Activated T-helper 9 cell treated with anti-CD3 and anti-CD28 coated beads, Interleukin-2, amount 50 U/mL, for 16 hours (primary cell): ENCODE results near the gene CDK5.

Experiments used
- DNase-seq: peaks from one replicate; pipeline ENCODE4 v3.0.0-alpha.2; 2020; ENCODE audit warnings: low read depth

The CDK5 gene

GRCh38 chr7:151057506-151057988, at the start of gene CDK5:
CDK5 (minus strand) TSS chr7:151057897; CDS start chr7:151057848, 49 bp downstream.
- no peak for DNase-seq

- no peak for DNase-seq
These were observed 46.9 kb upstream of the CDK5 start for GRCh38 chr7:151104411-151105235.

- DNase-seq = no peak
These were observed 46.3 kb upstream of the CDK5 start for GRCh38 chr7:151103973-151104372.

DNA sequence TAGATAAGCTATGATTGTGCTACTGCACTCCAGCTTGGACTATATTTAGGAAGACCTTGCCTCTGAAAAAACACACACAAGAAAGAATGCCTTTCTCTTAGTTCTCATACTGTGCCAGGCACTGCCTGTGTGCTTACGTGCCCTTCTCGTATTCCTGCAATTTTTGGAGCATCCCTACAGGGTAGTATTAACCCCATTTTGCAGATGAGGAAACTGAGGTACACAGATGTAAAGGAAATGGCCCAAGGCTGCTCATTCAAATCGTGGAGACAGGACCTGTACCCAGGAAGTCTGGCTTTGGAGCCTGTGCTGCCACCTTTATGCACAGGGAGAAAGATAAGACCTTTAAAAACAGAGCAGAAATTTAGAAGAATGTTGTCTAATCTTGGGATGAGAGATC, 45.3 kb upstream of the CDK5 start:
- no peak for DNase-seq

DNA sequence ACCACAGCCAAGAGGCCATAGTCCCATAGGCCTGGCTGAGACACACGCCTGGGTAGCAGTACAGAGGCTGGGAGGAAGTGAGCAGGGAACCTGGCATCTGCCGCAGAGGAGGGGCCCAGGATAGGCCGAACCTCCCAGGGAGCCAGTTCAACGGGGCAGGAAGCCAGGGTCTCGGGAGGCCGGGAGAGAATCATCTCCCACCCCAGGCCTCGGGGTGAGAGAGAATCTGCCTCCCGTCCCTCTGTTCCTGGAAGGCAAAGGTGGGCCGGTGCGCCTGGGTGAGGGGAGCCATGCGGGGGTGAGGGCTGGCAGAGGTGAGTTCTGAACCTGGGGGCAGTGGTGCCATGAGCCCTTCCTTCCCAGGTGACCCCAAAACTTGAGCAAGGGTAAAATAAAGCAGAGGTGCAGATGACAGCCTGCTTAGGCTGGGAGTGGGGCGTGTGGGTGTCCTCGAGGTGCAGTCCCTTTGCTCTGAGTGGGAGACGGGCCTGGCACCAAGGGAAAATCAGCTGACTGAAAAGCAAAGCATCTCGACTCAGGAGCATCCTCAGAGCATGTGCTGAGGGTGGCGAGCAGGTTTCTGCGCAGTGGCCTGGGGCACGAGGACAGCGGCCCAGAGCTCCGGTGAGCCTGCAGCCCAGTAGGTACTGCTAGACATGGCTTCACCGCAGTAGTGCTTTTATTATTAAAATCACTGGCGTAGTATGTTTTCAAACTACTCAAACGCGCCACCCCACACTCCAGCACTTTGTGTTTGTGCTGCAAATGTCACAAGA, 44.1 kb upstream of the CDK5 start:
- DNase-seq = no peak

GRCh38 chr7:151100921-151101320, 43.2 kb upstream of the CDK5 start:
- no peak for DNase-seq

DNA sequence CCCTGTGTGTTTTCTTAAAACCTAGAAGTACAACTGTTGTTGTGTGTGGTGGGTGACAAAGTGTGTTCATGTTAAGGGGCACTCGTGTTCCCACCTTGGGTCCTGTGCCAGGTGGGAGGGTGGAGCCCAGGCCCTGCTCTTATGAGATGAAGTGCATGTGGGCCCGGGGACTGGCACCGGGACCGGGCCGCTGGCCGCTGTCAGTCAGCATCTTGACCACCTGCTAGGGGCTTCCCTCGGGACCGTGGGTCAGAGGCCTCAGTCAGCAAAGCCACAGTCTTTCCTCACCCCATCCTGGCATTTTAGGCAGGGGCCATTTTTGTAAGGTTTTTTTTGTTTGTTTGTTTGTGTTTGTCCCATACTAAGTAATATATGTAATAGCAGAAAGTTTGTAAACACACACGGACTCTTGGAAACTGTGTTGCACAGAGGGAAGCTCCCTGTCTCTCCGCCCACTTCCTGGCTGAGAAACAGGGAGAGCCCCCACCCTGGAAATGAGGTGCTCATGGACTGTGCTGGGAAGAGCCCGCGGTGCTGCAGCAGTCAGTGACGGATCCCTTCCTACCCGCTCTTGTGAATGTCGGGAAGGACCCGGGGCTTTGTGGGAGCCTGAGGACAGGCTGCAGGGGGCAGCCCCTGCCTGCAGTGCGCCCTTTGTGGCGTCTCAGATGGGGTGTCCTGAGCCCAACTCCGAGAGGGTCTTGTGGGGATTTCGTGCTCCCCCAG, 42.0 kb upstream of the CDK5 start:
- DNase-seq = no peak

GRCh38 chr7:151095828-151096475, 38.3 kb upstream of the CDK5 start:
- no peak for DNase-seq

DNA sequence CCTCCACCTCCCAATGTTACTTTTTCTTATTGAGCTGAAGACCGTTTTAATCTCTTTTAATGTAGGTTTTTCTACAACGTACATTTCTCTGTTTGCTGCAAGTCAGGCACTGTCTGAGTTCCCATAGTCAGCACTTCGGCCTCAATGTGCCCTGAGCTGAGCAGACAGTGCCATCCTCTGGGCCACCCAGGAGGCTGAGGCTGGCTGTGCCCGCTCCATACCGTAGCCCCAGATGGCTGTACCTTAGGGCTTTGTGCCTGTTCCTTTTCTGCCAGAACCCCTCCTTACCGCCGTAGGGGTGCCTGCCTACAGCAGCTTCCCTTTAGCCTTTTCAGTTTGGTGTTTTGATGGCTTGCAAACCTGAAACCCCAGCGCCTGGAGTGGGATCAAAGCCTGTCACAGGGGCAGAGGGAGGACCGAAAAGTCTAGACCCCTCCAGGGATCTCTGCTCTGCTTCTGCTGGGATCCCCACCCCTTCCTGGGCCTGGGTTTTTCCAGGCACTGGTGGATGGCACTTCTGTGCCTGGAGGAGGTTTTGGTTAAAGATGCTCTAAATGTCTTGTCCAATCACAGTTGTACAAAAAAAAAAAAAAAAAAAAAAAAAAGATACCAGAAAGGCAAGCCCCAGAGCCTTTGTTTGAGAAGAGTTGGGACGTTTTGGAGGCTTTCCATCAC, 37.6 kb upstream of the CDK5 start:
- DNase-seq = no peak

GRCh38 chr7:151094675-151095074, 37.0 kb upstream of the CDK5 start:
- DNase-seq = no peak

- DNase-seq = no peak
These were observed 36.1 kb upstream of the CDK5 start for GRCh38 chr7:151093748-151094147.

- DNase-seq = no peak
These were observed 34.3 kb upstream of the CDK5 start for GRCh38 chr7:151091988-151092387.

GRCh38 chr7:151091431-151091830, 33.7 kb upstream of the CDK5 start:
- no peak for DNase-seq

DNA sequence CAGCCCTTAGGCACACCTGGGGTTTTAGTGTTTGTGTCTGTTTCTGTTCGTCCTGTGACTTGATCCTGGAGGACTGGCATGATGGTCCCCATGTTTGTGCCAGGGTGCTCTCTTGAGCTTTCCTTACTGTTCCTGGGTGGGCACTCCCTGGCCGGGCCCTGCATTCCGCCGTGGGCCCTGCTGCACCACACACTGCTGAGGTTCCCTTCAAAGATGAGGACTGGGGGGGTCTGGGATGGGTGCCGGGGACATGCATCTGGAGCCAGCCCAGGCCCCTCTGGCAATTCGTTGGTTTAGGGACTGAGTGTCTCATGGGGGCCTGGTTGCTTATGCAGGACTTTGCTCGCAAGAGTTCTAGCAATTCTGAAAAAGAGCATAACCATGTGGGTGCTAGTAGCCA, 33.3 kb upstream of the CDK5 start:
- no peak for DNase-seq

GRCh38 chr7:151089893-151090730, 32.4 kb upstream of the CDK5 start:
- DNase-seq = no peak

DNA sequence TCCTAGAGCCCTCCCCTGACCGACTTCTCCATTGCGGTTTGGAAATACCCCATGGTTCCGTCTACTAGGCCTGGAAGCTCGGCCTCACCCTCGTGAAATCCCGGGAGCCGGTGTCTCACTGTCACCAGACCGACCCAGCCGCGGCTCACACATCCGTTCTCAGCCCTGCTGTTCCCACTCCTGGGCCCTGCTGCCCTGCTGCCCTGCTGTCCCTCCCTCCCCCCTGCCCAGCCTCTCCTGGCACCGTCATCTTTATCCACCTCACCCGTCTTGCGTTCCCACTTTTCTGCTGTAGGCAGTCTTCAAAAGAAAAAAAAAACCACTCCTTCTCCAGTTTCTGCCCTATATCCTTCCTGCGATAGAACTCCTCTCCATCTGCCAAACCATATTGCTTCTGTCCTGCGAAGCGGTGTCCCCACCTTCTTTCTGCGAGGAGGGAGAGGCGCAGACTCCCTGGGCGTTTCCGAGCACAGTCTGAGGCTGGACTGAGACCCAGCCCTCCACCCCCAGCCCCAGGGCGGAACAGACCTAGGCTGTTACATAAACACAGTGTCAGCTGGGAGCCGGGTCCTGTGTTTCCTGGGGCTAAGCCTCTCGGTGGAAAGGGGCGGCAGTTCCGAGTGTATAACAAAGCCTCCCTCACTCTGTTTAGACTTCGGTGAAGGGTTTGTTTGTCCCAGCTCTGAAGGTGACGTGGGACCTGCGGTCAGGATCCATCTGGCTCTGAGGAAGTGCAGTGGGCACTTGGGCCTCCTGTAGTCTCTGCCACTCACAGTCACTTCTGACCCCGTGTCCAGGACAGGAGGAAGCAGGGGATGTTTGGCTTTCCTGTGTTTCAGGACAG, 31.4 kb upstream of the CDK5 start:
- no peak for DNase-seq

GRCh38 chr7:151088019-151088855, 30.5 kb upstream of the CDK5 start:
- DNase-seq = no peak

DNA sequence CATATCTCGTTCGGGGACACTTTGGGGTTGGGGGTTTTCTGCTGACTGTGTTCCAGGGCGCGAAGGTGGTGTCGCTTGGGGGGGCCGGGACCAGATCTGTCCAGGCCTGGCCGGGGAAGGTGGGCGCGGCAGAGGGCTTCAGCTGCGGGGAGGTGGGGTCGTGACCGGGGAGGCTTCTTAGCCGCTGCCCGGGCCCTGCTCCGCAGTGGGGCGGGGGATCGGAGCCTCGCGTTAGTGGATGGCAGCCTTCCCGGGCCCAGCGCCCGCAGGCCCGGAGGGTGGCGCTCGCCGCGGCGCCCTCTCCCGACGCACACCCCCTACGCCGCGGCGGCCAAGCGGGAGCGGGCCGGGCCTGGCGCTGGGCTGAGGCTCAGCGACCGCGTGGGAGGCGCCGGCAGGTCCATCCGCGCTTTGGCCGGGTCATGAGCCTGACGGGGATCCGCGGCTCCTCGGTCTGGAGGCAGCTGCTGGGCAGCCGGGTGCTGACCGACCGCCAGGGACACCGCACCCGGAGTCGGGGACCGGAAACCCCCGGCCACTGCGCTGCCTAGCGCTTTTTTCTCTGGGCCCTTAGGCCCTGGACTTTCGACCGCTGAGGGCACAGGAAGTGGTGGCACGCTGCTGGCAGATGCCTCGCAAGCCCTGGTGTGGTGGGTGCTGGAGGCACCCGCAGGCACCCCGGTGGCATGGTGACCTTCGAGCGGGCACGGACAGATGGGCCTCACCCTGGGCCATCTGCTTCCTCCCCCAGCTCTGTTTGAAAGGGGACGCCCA, 29.7 kb upstream of the CDK5 start:
- DNase-seq = peak; percentile 26
